ENCODE measurements around the gene SLC19A2. TPM values are rescaled to one million over a fixed set of nuclear protein-coding genes. Genes with fewer than 3 reads are reported as not detected.
A peak's percentile ranks its signal among the peaks of the same experiment; 100 is the strongest.

Gene SLC19A2
- total RNA-seq, 2 experiments from 2014 or later = 3.2 to 6.5 TPM

DNA sequence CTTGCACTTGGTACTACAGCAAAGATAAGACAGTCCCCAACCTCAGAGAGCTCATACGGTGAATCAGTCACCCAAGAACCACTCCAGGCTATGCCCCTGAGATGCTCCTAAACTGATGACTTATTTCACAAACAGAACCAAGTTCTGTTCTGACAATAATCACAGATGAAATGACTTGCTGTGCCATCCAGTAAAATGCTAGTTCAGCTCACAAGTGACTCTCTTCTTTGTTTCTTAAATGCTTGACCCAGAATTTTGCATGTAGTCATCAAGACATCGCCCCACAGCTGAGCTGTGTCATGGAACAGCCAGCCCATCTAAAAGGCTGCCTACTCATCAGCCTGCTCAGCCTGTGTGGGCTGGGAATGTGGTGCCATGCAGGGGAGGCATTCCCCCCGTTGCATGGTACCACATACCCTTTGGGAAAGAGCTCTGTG, 6.1 kb upstream of the SLC19A2 start:
- H3K4me2 ChIP-seq (ENCODE audit: low read length) = no peak overlapping the region
- ChIA-PET POLR2A (interaction anchor here (0.6 kb wide), 1 partner anchor 18 kb away, joined by 4 read pairs; no protein-coding TSS in a partner anchor), CTCF (ENCODE audit: unreplicated experiment) (no interaction called here)
- H3K79me2 ChIP-seq (ENCODE audit: insufficient read depth, low read depth, low read length) = no peaks in the 10 kb centered on the region
- intact Hi-C loops (cut with micrococcal nuclease; ENCODE audit: unreplicated experiment) = no loop called here
- no peak overlapping the region for H3K27ac ChIP-seq (ENCODE audit: low read depth, low read length, poor library complexity, severe bottlenecking)
- no peaks in the 10 kb centered on the region for H3K36me3 ChIP-seq (ENCODE audit: insufficient read depth, low read length)
- H3K9me2 ChIP-seq (ENCODE audit: insufficient read depth, low read length) = no peaks in the 10 kb centered on the region
- no peaks in the 10 kb centered on the region for H3K9me3 ChIP-seq (ENCODE audit: low read length)
- H4K20me1 ChIP-seq (ENCODE audit: insufficient read depth, low read length) = no peaks in the 10 kb centered on the region
- DNase-seq (ENCODE audit: low spot score) = no peak
- no TSS peak for BruUV-seq (replicated peaks)
- H2AFZ ChIP-seq (ENCODE audit: low read length) = no peak overlapping the region
- H3K4me3 ChIP-seq (ENCODE audit: low read depth, low read length, poor library complexity, severe bottlenecking) = no peak overlapping the region
- TF ChIP-seq EZH2phosphoT487 (IDR thresholded peaks at IDR 0.05; ENCODE audit: borderline replicate concordance, low read depth, low read length) = no peak
- no peak for TF ChIP-seq CTCF (conservative IDR thresholded peaks at IDR 0.05; ENCODE audit: low read length)
- peaks cover under 1% of the 10 kb centered on the region for H3K4me1 ChIP-seq (ENCODE audit: insufficient read depth, low read length, poor library complexity, severe bottlenecking)

DNA sequence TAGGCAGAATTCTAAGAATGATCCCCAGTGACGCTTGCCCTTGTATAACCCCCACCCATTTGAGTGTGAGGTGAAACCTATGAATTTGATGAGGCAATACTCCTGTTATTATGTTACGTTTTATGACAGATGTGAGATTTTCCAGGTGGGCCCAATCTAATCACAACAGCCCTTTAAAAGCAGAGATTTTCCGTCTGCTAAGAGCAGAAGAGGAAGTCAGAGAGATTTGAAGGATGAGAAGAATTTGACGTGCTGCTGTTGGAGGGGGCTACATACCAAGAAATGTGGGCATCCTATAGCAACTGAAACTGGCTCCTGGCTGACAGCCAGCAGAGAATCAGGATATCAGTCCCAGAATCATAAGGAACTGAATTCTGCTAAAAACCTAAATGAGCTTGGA, 2.4 kb upstream of the SLC19A2 start:
- H3K36me3 ChIP-seq (ENCODE audit: insufficient read depth, low read length) = no peaks in the 10 kb centered on the region
- H3K9me2 ChIP-seq (ENCODE audit: insufficient read depth, low read length) = no peaks in the 10 kb centered on the region
- no peak for DNase-seq (ENCODE audit: low spot score)
- H3K4me2 ChIP-seq (ENCODE audit: low read length) = no peak overlapping the region
- intact Hi-C loops (cut with micrococcal nuclease; ENCODE audit: unreplicated experiment) = loop anchor here (5.0 kb wide), 4 partner anchors 121 to 381 kb away; partner anchors contain the start of genes ATP1B1, BLZF1, NME7 and SELL
- H2AFZ ChIP-seq (ENCODE audit: low read length) = no peak overlapping the region
- ChIA-PET POLR2A (interaction anchor here (0.6 kb wide), 1 partner anchor 23 kb away, joined by 4 read pairs; no protein-coding TSS in a partner anchor), CTCF (ENCODE audit: unreplicated experiment) (no interaction called here)
- BruUV-seq (replicated peaks) = no TSS peak
- H3K27ac ChIP-seq (ENCODE audit: low read depth, low read length, poor library complexity, severe bottlenecking) = no peak overlapping the region
- no peaks in the 10 kb centered on the region for H4K20me1 ChIP-seq (ENCODE audit: insufficient read depth, low read length)
- no peak overlapping the region for H3K4me3 ChIP-seq (ENCODE audit: low read depth, low read length, poor library complexity, severe bottlenecking)
- TF ChIP-seq CTCF (conservative IDR thresholded peaks at IDR 0.05; ENCODE audit: low read length) (no peak), EZH2phosphoT487 (IDR thresholded peaks at IDR 0.05; ENCODE audit: borderline replicate concordance, low read depth, low read length) (no peak)
- no peaks in the 10 kb centered on the region for H3K9me3 ChIP-seq (ENCODE audit: low read length)
- H3K79me2 ChIP-seq (ENCODE audit: insufficient read depth, low read depth, low read length) = no peaks in the 10 kb centered on the region
- peaks cover 10% of the 10 kb centered on the region for H3K4me1 ChIP-seq (ENCODE audit: insufficient read depth, low read length, poor library complexity, severe bottlenecking)

GRCh38 chr1:169487561-169487960, 1.8 kb upstream of the SLC19A2 start:
- H2AFZ ChIP-seq (ENCODE audit: low read length) = no peak overlapping the region
- 0 out of 2 replicates have a peak overlapping the region, but pooled peaks have one; percentile 96 for H3K4me2 ChIP-seq (ENCODE audit: low read length)
- TF ChIP-seq EZH2phosphoT487 (IDR thresholded peaks at IDR 0.05; ENCODE audit: borderline replicate concordance, low read depth, low read length) (no peak), CTCF (conservative IDR thresholded peaks at IDR 0.05; ENCODE audit: low read length) (no peak)
- CTCF ChIA-PET (ENCODE audit: unreplicated experiment) = no interaction called here
- no peaks in the 10 kb centered on the region for H3K9me2 ChIP-seq (ENCODE audit: insufficient read depth, low read length)
- peaks cover 10% of the 10 kb centered on the region for H3K4me1 ChIP-seq (ENCODE audit: insufficient read depth, low read length, poor library complexity, severe bottlenecking)
- no peaks in the 10 kb centered on the region for H3K79me2 ChIP-seq (ENCODE audit: insufficient read depth, low read depth, low read length)
- DNase-seq (ENCODE audit: low spot score) = no peak
- POLR2A ChIA-PET = no interaction called here
- H3K4me3 ChIP-seq (ENCODE audit: low read depth, low read length, poor library complexity, severe bottlenecking) = no peak overlapping the region
- no peaks in the 10 kb centered on the region for H3K36me3 ChIP-seq (ENCODE audit: insufficient read depth, low read length)
- no peaks in the 10 kb centered on the region for H3K9me3 ChIP-seq (ENCODE audit: low read length)
- H3K27ac ChIP-seq (ENCODE audit: low read depth, low read length, poor library complexity, severe bottlenecking) = no peak overlapping the region
- BruUV-seq (replicated peaks) = no TSS peak
- no peaks in the 10 kb centered on the region for H4K20me1 ChIP-seq (ENCODE audit: insufficient read depth, low read length)
- intact Hi-C loops (cut with micrococcal nuclease; ENCODE audit: unreplicated experiment) = loop anchor here (2.0 to 5.0 kb wide), 5 partner anchors 120 to 380 kb away; partner anchors contain the start of genes ATP1B1, BLZF1, METTL18 and NME7

Measured in OCI-LY7 (cell line).